GM18498 (cell line): Measurements from ENCODE around the gene BCL6.
A peak's percentile ranks its signal among the peaks of the same experiment; 100 is the strongest.

ENCODE experiments used
- ATAC-seq: cut with Tn5 transposase; IDR thresholded peaks from one replicate; pipeline ENCODE4 v1.9.1; 2021; ENCODE audit warnings: mild to moderate bottlenecking, moderate library complexity; ENCODE audit not compliant: unreplicated experiment

The BCL6 gene

GRCh38 chr3:187745201-187746058, at the start of gene BCL6:
Gene BCL6 (minus strand): TSS chr3:187745468. CDS start chr3:187733693, 11,775 bp downstream.
- ATAC-seq = peak; percentile 80

GRCh38 chr3:187794731-187795130, 49.5 kb upstream of the BCL6 start:
- no peak for ATAC-seq

GRCh38 chr3:187793618-187794017, 48.4 kb upstream of the BCL6 start:
- no peak for ATAC-seq

GRCh38 chr3:187792521-187792920, 47.3 kb upstream of the BCL6 start:
- ATAC-seq = no peak

- no peak for ATAC-seq
These were observed 44.6 kb upstream of the BCL6 start for GRCh38 chr3:187789872-187790271.

GRCh38 chr3:187788984-187789857, 44.0 kb upstream of the BCL6 start:
- no peak for ATAC-seq

- no peak for ATAC-seq
These were observed 37.8 kb upstream of the BCL6 start for GRCh38 chr3:187783098-187783497.

GRCh38 chr3:187782006-187782405, 36.7 kb upstream of the BCL6 start:
- ATAC-seq = no peak

- no peak for ATAC-seq
These were observed 35.7 kb upstream of the BCL6 start for GRCh38 chr3:187781001-187781400.

- no peak for ATAC-seq
These were observed 33.5 kb upstream of the BCL6 start for GRCh38 chr3:187778726-187779125.

- ATAC-seq = peak; percentile 56
These were observed 32.2 kb upstream of the BCL6 start for GRCh38 chr3:187777331-187777941.

- ATAC-seq = no peak
These were observed 30.3 kb upstream of the BCL6 start for GRCh38 chr3:187775549-187775948.

- no peak for ATAC-seq
These were observed 29.0 kb upstream of the BCL6 start for GRCh38 chr3:187774185-187774789.

GRCh38 chr3:187773233-187774184, 28.2 kb upstream of the BCL6 start:
- peak; percentile 67 for ATAC-seq

GRCh38 chr3:187770224-187770623, 25.0 kb upstream of the BCL6 start:
- ATAC-seq = peak; percentile 52

- ATAC-seq = peak; percentile 19
These were observed 24.5 kb upstream of the BCL6 start for GRCh38 chr3:187769771-187770170.

- no peak for ATAC-seq
These were observed 22.2 kb upstream of the BCL6 start for GRCh38 chr3:187767266-187768012.

GRCh38 chr3:187765342-187765741, 20.1 kb upstream of the BCL6 start:
- ATAC-seq = no peak
